HG02588 (cell line): ENCODE results near the gene LMAN2L.

Experiments
- ATAC-seq: cut with Tn5 transposase; IDR thresholded peaks from one replicate; pipeline ENCODE4 v1.9.1; 2021; ENCODE audit warnings: mild to moderate bottlenecking, moderate library complexity; ENCODE audit not compliant: unreplicated experiment

The LMAN2L gene

DNA sequence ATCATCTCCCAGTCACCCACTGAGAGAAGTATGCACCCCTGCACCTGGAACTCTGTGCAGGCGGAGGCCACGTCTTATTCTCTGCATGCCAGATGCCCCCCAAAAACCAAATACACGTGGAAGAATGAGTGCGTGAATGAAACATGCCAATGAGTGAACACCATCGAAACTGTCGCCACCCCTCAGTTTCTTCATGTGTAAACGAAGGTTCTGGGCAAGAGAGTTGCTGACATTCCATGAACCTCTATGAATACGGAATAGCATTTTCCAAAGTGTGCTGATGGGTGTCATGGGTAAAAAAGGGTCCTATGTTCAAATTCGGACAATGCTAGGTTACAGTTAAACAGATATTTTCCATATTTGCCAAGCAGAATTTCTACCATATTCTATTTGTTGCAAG, 77.5 kb downstream of the LMAN2L start:
- no peak for ATAC-seq

DNA sequence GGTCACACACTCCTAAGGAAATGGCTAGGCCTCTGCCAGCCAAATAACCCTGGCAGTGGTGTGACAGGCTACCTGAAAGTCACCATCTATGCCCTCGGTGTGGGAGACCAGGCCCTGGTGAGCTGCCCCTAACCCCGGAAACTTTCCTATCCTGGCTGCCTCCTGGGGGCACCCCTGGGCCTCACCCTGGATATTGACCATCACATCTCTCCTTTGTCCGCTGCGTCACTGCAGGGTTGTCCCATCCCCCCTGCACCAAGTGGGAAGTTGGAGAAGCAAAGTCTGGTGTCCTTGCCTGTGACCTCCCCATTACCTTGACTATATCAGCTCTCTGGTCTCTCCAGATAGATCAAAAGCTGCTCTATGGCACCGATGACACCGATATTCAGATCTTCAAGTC, 78.5 kb downstream of the LMAN2L start:
- ATAC-seq: no peak

DNA sequence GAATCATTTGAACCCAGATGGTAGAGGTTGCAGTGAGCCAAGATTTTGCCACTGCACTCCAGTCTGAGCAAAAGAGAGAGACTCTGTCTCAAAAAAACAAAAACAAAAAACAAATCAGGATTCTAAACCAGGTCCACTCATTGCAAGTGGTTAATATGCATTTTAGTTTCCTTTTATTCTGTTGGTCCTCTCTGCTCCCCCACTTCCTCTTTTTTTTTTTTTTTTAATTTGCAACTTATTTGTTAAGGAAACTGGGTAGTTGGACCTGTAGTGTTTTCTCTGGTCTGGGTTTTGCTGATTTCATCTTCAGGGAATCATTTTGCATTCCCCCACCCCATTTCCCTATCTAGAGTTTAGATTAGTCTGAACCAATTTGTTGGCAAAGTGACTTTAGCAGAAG, 83.3 kb downstream of the LMAN2L start:
- ATAC-seq: no peak
